ENCODE measurements around the gene GRAMD1B.

Gene GRAMD1B

DNA sequence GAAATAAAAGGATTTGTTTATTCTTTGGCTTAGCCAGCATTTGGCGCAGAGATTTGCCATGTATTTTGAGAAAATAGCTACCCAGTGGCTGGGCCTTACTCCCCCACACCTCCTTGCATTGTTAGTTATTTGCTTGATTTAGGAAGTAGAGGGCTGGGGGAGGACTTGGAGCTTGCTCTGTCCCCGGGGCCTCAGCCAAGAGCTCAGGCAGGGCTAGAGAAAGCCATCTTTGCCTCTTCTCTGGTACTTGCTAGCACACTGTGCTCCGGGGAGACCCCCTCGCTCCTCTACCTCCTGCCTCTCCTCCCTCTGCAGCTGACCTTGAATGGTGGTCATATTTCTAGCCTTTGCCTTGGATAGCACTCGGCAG lies 131.3 kb downstream of the GRAMD1B start:
- Histone ChIP-seq H3K27me3 (ENCODE audit: insufficient read depth, poor library complexity, severe bottlenecking) (no peaks in the 10 kb centered on the region), H3K4me3 (replicated peaks; ENCODE audit: insufficient read depth, low read length) (no peak overlapping the region), H3K27ac (replicated peaks) (no peak overlapping the region)
- no peak for DNase-seq (ENCODE audit: low read depth in 1 of 2, low spot score in 1 of 2)
- no peak for TF ChIP-seq CTCF (IDR thresholded peaks at IDR 0.05; ENCODE audit: insufficient read depth, low read length)
- no peak for TF ChIP-seq SPI1 (IDR thresholded peaks at IDR 0.05; ENCODE audit: borderline replicate concordance, low read depth)
- no peak for TF ChIP-seq GABPA (IDR thresholded peaks at IDR 0.05; ENCODE audit: low read depth)
- no peak for TF ChIP-seq POLR2AphosphoS5 (IDR thresholded peaks at IDR 0.05; ENCODE audit: low read depth)
- TF ChIP-seq, protein P1, sequence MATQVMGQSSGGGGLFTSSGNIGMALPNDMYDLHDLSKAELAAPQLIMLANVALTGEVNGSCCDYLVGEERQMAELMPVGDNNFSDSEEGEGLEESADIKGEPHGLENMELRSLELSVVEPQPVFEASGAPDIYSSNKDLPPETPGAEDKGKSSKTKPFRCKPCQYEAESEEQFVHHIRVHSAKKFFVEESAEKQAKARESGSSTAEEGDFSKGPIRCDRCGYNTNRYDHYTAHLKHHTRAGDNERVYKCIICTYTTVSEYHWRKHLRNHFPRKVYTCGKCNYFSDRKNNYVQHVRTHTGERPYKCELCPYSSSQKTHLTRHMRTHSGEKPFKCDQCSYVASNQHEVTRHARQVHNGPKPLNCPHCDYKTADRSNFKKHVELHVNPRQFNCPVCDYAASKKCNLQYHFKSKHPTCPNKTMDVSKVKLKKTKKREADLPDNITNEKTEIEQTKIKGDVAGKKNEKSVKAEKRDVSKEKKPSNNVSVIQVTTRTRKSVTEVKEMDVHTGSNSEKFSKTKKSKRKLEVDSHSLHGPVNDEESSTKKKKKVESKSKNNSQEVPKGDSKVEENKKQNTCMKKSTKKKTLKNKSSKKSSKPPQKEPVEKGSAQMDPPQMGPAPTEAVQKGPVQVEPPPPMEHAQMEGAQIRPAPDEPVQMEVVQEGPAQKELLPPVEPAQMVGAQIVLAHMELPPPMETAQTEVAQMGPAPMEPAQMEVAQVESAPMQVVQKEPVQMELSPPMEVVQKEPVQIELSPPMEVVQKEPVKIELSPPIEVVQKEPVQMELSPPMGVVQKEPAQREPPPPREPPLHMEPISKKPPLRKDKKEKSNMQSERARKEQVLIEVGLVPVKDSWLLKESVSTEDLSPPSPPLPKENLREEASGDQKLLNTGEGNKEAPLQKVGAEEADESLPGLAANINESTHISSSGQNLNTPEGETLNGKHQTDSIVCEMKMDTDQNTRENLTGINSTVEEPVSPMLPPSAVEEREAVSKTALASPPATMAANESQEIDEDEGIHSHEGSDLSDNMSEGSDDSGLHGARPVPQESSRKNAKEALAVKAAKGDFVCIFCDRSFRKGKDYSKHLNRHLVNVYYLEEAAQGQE (IDR thresholded peaks at IDR 0.05; ENCODE audit: insufficient replicate concordance, low read depth), result no peak

DNA sequence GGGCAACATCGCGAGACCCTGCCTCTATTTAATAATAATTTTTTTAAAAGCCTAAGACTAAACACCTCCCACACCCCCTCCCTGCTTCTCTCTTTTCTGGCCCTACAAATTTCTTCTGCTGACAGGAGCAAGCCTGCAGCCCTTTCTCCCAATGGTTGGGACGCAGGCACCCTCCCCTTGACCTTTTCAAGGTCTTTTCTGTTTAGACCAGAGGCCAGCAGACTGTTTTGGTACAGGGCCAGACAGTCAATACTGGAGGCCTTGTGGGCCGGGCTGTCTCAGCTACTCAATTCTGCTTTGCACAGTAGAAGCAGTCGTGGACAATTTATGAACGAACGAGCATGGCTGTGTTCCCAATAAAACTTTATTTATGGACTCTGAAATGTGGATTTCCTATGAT lies 132.1 kb downstream of the GRAMD1B start:
- Histone ChIP-seq H3K4me3 (replicated peaks; ENCODE audit: insufficient read depth, low read length) (no peak overlapping the region), H3K27ac (replicated peaks) (no peak overlapping the region), H3K27me3 (ENCODE audit: insufficient read depth, poor library complexity, severe bottlenecking) (no peaks in the 10 kb centered on the region)
- TF ChIP-seq CTCF (IDR thresholded peaks at IDR 0.05; ENCODE audit: insufficient read depth, low read length) (no peak), SPI1 (IDR thresholded peaks at IDR 0.05; ENCODE audit: borderline replicate concordance, low read depth) (no peak), GABPA (IDR thresholded peaks at IDR 0.05; ENCODE audit: low read depth) (no peak), POLR2AphosphoS5 (IDR thresholded peaks at IDR 0.05; ENCODE audit: low read depth) (no peak)
- TF ChIP-seq, protein P1 (IDR thresholded peaks at IDR 0.05; ENCODE audit: insufficient replicate concordance, low read depth), result no peak
- DNase-seq (ENCODE audit: low read depth in 1 of 2, low spot score in 1 of 2), result no peak

DNA sequence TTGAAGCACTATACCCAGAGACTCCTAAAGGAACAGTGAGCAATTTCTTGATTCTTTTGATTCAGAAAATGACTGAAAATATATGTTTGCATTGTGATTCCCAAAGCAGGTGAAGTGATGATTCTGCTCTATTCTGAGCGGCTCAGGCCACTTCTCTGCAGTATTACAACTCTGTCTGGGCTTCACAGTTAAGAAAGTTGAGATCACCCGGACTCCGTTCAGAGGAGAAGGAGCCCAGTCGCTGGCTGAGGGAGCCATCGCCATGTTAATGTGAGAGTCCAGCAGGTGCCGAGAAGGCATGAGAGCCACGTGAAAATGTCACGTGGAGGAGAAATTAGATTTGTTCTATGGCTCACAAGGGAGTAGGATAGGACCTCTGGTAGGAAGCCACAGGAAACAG lies 132.8 kb downstream of the GRAMD1B start:
- Histone ChIP-seq H3K4me3 (replicated peaks; ENCODE audit: insufficient read depth, low read length) (no peak overlapping the region), H3K27ac (replicated peaks) (no peak overlapping the region), H3K27me3 (ENCODE audit: insufficient read depth, poor library complexity, severe bottlenecking) (no peaks in the 10 kb centered on the region)
- TF ChIP-seq, protein P1 (IDR thresholded peaks at IDR 0.05; ENCODE audit: insufficient replicate concordance, low read depth), result no peak
- TF ChIP-seq CTCF (IDR thresholded peaks at IDR 0.05; ENCODE audit: insufficient read depth, low read length) (no peak), SPI1 (IDR thresholded peaks at IDR 0.05; ENCODE audit: borderline replicate concordance, low read depth) (no peak)
- DNase-seq (ENCODE audit: low read depth in 1 of 2, low spot score in 1 of 2), result no peak
